HepG2 (cell line): ENCODE data around the gene PRH2. TPM values are rescaled to one million over a fixed set of nuclear protein-coding genes. Genes with fewer than 3 reads are reported as not detected.

ENCODE experiments used
- ATF6 ChIP-seq: sonication (generic); formaldehyde crosslinking; conservative IDR thresholded peaks from 2 replicates; pipeline ENCODE4 v1.4.0; 2020; ENCODE audit warnings: missing genetic modification reagents
- CENPX ChIP-seq: sonication (generic); formaldehyde crosslinking; IDR thresholded peaks from 2 replicates; pipeline ENCODE4 v1.9.0; 2021; ENCODE audit warnings: mild to moderate bottlenecking, missing genetic modification reagents, moderate library complexity
- CHD2 ChIP-seq: IDR thresholded peaks from 2 replicates; pipeline ENCODE4 v1.6.1; 2011; ENCODE audit warnings: low read depth, low read length, improper control_type of control experiment
- HBP1 ChIP-seq: IDR thresholded peaks from 2 replicates; pipeline ENCODE4 v1.6.1; 2016; ENCODE audit warnings: low read depth, control low read depth
- KLF15 ChIP-seq: sonication (generic); formaldehyde crosslinking; IDR thresholded peaks from 2 replicates; pipeline ENCODE4 v1.8.1; 2023; ENCODE audit warnings: borderline replicate concordance, mild to moderate bottlenecking, inconsistent platforms, missing genetic modification reagents, mixed read lengths
- LRRFIP1 ChIP-seq: sonication (generic); formaldehyde crosslinking; conservative IDR thresholded peaks from 2 replicates; pipeline ENCODE4 v1.4.0; 2020; ENCODE audit warnings: missing genetic modification reagents
- MTF2 ChIP-seq: sonication (generic); formaldehyde crosslinking; IDR thresholded peaks from 2 replicates; pipeline ENCODE4 v1.5.0; 2020; ENCODE audit warnings: missing genetic modification reagents, borderline replicate concordance
- NAIF1 ChIP-seq: sonication (generic); formaldehyde crosslinking; IDR thresholded peaks from 2 replicates; pipeline ENCODE4 v1.5.0; 2020; ENCODE audit warnings: mild to moderate bottlenecking, missing genetic modification reagents, borderline replicate concordance
- RBFOX2 ChIP-seq: fragments of 200-400 bp; formaldehyde crosslinking; IDR thresholded peaks from 2 replicates; pipeline ENCODE4 v1.6.1; 2017; ENCODE audit warnings: low read depth, mild to moderate bottlenecking, low read length
- SP5 ChIP-seq: IDR thresholded peaks from 2 replicates; pipeline ENCODE4 v1.6.1; 2016; ENCODE audit warnings: low read depth, borderline replicate concordance
- STAT5B ChIP-seq: sonication (generic); formaldehyde crosslinking; IDR thresholded peaks from 2 replicates; pipeline ENCODE4 v1.4.0; 2020; ENCODE audit warnings: missing genetic modification reagents
- TBX2 ChIP-seq: sonication (generic); formaldehyde crosslinking; IDR thresholded peaks from 2 replicates; pipeline ENCODE4 v1.5.0; 2020; ENCODE audit warnings: missing genetic modification reagents, mild to moderate bottlenecking, borderline replicate concordance
- ZBTB46 ChIP-seq: sonication (generic); formaldehyde crosslinking; IDR thresholded peaks from 2 replicates; pipeline ENCODE4 v1.4.0; 2020; ENCODE audit warnings: mild to moderate bottlenecking, missing genetic modification reagents, borderline replicate concordance
- ZBTB7B ChIP-seq: sonication (generic); formaldehyde crosslinking; IDR thresholded peaks from 2 replicates; pipeline ENCODE4 v1.4.0; 2020; ENCODE audit warnings: missing genetic modification reagents
- ZFP90 ChIP-seq: sonication (generic); formaldehyde crosslinking; IDR thresholded peaks from 2 replicates; pipeline ENCODE4 v1.8.0; 2022; ENCODE audit warnings: missing genetic modification reagents, mild to moderate bottlenecking, inconsistent platforms, borderline replicate concordance
- ZNF253 ChIP-seq: sonication (generic); formaldehyde crosslinking; IDR thresholded peaks from 2 replicates; pipeline ENCODE4 v1.8.0; 2022; ENCODE audit warnings: mild to moderate bottlenecking, missing genetic modification reagents, borderline replicate concordance
- ZNF430 ChIP-seq: sonication (generic); formaldehyde crosslinking; IDR thresholded peaks from 2 replicates; pipeline ENCODE4 v1.9.0; 2021; ENCODE audit warnings: mild to moderate bottlenecking, missing genetic modification reagents
- ZNF432 ChIP-seq: sonication (generic); formaldehyde crosslinking; IDR thresholded peaks from 2 replicates; pipeline ENCODE4 v1.5.0; 2020; ENCODE audit warnings: missing genetic modification reagents, mild to moderate bottlenecking, borderline replicate concordance
- ZNF670 ChIP-seq: sonication (generic); formaldehyde crosslinking; IDR thresholded peaks from 2 replicates; pipeline ENCODE4 v1.8.0; 2022; ENCODE audit warnings: mild to moderate bottlenecking, missing genetic modification reagents, borderline replicate concordance
- ZNF777 ChIP-seq: sonication (generic); formaldehyde crosslinking; IDR thresholded peaks from 2 replicates; pipeline ENCODE4 v1.4.0; 2020; ENCODE audit warnings: missing genetic modification reagents
- ZSCAN30 ChIP-seq: sonication (generic); formaldehyde crosslinking; IDR thresholded peaks from 2 replicates; pipeline ENCODE4 v1.5.0; 2020; ENCODE audit warnings: mild to moderate bottlenecking, missing genetic modification reagents
- polyA plus RNA-seq, 8 experiments: library from polyadenylated mRNA; depleted of rRNA in 3 of 8; stranded (reverse) in 7 of 8; unstranded in 1 of 8; fragments of >200 nt; fragmentation: Illumina TruSeq in 4 of 8; extraction: Trizol in 4 of 8; gene quantifications; 2 replicates each; pipeline versions ENCODE4 v1.2.1 to v1.2.3, GENCODE V29; 2011 to 2016; ENCODE audit warnings: low read depth in 4 of 8, missing spikeins in 1 of 8, mixed read lengths in 1 of 8; ENCODE audit not compliant: insufficient read depth in 1 of 8
- total RNA-seq, 5 experiments: library from RNA; depleted of rRNA; stranded (reverse); fragments of >200 nt; fragmentation: Illumina TruSeq; extraction: Trizol; gene quantifications; 2 replicates each; pipeline ENCODE4 v1.2.3, GENCODE V29; 2016; ENCODE audit warnings: low read depth in 1 of 5
- TF ChIP-seq, protein P1 (sequence below): sonication (generic); formaldehyde crosslinking; IDR thresholded peaks from 2 replicates; pipeline ENCODE4 v1.5.1; 2020; ENCODE audit warnings: missing genetic modification reagents, mild to moderate bottlenecking, borderline replicate concordance

The PRH2 gene
- total and polyA plus RNA-seq, 2 of the 13 experiments (the other 11 are each of a cell fraction or from before 2014, with no cell fraction given) = 0.24 to 0.48 TPM

DNA sequence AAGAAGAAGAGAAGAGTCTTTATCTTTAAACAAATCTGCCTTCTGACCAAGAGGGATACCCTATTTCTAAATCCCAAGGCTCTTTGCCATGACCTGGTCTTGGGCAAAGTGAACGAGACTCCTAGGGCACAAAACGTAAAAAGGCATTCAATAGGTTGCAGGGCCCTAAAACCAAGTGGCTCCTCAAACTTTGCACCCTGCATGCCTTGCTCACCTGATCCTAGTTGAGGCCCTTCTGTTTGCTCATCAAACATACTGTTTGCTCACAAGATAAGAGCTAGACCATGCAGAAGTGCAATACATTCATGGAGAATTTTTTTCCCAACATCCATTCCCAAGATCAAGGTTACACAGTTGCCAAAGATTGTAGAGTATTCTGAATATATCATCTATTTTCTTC is 37.1 kb upstream of the PRH2 start (continued):
- TF ChIP-seq, protein P1, sequence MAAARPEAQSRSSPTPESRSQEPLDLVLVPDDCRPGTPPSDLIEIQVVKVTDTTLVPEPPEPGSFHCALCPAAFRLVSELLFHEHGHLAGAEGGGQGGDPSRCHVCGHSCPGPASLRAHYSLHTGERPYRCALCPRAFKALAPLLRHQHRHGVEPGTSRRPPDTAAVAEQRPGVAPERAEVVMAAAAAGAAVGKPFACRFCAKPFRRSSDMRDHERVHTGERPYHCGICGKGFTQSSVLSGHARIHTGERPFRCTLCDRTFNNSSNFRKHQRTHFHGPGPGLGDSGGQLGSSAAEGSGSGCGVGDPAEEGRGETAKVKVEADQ = peak; percentile 86; the same call in 1 of the 2 replicates
- 0 out of 2 replicates have a peak, but pooled peaks have one; percentile 28 for TF ChIP-seq ZBTB7B (CRISPR knock-in tag)
- TF ChIP-seq ZSCAN30 (CRISPR knock-in tag) = no peak
- peak; percentile 67; the same call in 1 of the 2 replicates for TF ChIP-seq HBP1 (CRISPR knock-in tag)
- peak; percentile 95 for TF ChIP-seq TBX2
- no peak for TF ChIP-seq MTF2 (CRISPR knock-in tag)
- TF ChIP-seq ZNF777 (CRISPR knock-in tag) = no peak
- 0 out of 2 replicates have a peak, but pooled peaks have one; percentile 70 for TF ChIP-seq STAT5B
- TF ChIP-seq NAIF1 = peak; percentile 52; the same call in 1 of the 2 replicates
- peak; percentile 92; the same call in 1 of the 2 replicates for TF ChIP-seq ZNF430
- no peak for TF ChIP-seq RBFOX2
- TF ChIP-seq LRRFIP1 (CRISPR knock-in tag) = no peak
- TF ChIP-seq ZNF432 (CRISPR knock-in tag) = no peak
- peak; percentile 54; the same call in 1 of the 2 replicates for TF ChIP-seq SP5 (CRISPR knock-in tag)
- no peak for TF ChIP-seq ZNF253
- TF ChIP-seq CENPX = no peak
- TF ChIP-seq ZBTB46 = no peak
- no peak for TF ChIP-seq ZNF670 (CRISPR knock-in tag)
- TF ChIP-seq KLF15 = no peak
- TF ChIP-seq ZFP90 = no peak
- no peak for TF ChIP-seq CHD2
- TF ChIP-seq ATF6 (CRISPR knock-in tag) = no peak
